H9 (cell line): ENCODE data around the gene NOS3. TPM values are rescaled to one million over a fixed set of nuclear protein-coding genes. Genes with fewer than 3 reads are reported as not detected.

Experiments
- DNase-seq: peaks from one replicate; pipeline ENCODE4 v3.0.0-alpha.2; 2017
- H2AFZ ChIP-seq: one replicate; pipeline ENCODE4 v1.6.1; 2013; ENCODE audit warnings: mild to moderate bottlenecking, low read length, control low read depth, moderate library complexity
- H2AK5ac ChIP-seq: 2 replicates; pipeline ENCODE4 v1.6.1; 2013; ENCODE audit warnings: low read length, control low read depth, mixed read lengths; ENCODE audit not compliant: insufficient read length
- H2BK120ac ChIP-seq: one replicate; pipeline ENCODE4 v1.6.1; 2013; ENCODE audit warnings: low read depth, mild to moderate bottlenecking, low read length, control low read depth, inconsistent platforms; ENCODE audit not compliant: poor library complexity, severe bottlenecking
- H2BK12ac ChIP-seq: 2 replicates; pipeline ENCODE4 v1.6.1; 2013; ENCODE audit warnings: low read length, control low read depth, mixed read lengths, low read depth; ENCODE audit not compliant: insufficient read length
- H2BK15ac ChIP-seq: 2 replicates; pipeline ENCODE4 v1.6.1; 2013; ENCODE audit warnings: low read depth, low read length, control low read depth
- H2BK20ac ChIP-seq: one replicate; pipeline ENCODE4 v1.6.1; 2013; ENCODE audit warnings: low read depth, mild to moderate bottlenecking, low read length, control low read depth, inconsistent platforms; ENCODE audit not compliant: poor library complexity, severe bottlenecking
- H2BK5ac ChIP-seq: 2 replicates; pipeline ENCODE4 v1.6.1; 2013; ENCODE audit warnings: low read length, control low read depth, mixed read lengths; ENCODE audit not compliant: insufficient read length
- H3K14ac ChIP-seq: 2 replicates; pipeline ENCODE4 v1.6.1; 2013; ENCODE audit warnings: low read length, control low read depth; ENCODE audit not compliant: insufficient read depth
- H3K18ac ChIP-seq: 2 replicates; pipeline ENCODE4 v1.6.1; 2013; ENCODE audit warnings: low read depth, mild to moderate bottlenecking, mixed read lengths, low read length, control low read depth; ENCODE audit not compliant: insufficient read length
- H3K23ac ChIP-seq: 2 replicates; pipeline ENCODE4 v1.6.1; 2013; ENCODE audit warnings: low read length, control low read depth, mixed read lengths, low read depth; ENCODE audit not compliant: insufficient read length
- H3K23me2 ChIP-seq: 2 replicates; pipeline ENCODE4 v1.6.1; 2013; ENCODE audit warnings: low read depth, mild to moderate bottlenecking, mixed read lengths, low read length, control low read depth; ENCODE audit not compliant: insufficient read length, poor library complexity, severe bottlenecking
- H3K27ac ChIP-seq: 2 replicates; pipeline ENCODE4 v1.5.1; 2013; ENCODE audit warnings: low read length, control low read depth, mixed read lengths, low read depth; ENCODE audit not compliant: insufficient read length
- H3K27me3 ChIP-seq: 2 replicates; pipeline ENCODE4 v1.6.1; 2013; ENCODE audit warnings: low read length, control low read depth, inconsistent platforms; ENCODE audit not compliant: insufficient read depth
- H3K4ac ChIP-seq: 2 replicates; pipeline ENCODE4 v1.6.1; 2013; ENCODE audit warnings: low read depth, mild to moderate bottlenecking, control low read depth, inconsistent platforms, low read length, moderate library complexity
- H3K4me1 ChIP-seq: 2 replicates; pipeline ENCODE4 v1.6.1; 2013; ENCODE audit warnings: low read length, control low read depth, inconsistent platforms; ENCODE audit not compliant: insufficient read depth
- H3K4me2 ChIP-seq: 2 replicates; pipeline ENCODE4 v1.6.1; 2013; ENCODE audit warnings: low read length, control low read depth, mixed read lengths; ENCODE audit not compliant: insufficient read length, insufficient read depth
- H3K56ac ChIP-seq: 2 replicates; pipeline ENCODE4 v1.6.1; 2013; ENCODE audit warnings: low read depth, mild to moderate bottlenecking, mixed read lengths, low read length, control low read depth; ENCODE audit not compliant: insufficient read length
- H3K79me1 ChIP-seq: 2 replicates; pipeline ENCODE4 v1.6.1; 2013; ENCODE audit warnings: low read depth, mild to moderate bottlenecking, moderate library complexity, low read length, control low read depth, inconsistent platforms; ENCODE audit not compliant: insufficient read depth, poor library complexity, severe bottlenecking
- H3K79me2 ChIP-seq: 2 replicates; pipeline ENCODE4 v1.6.1; 2013; ENCODE audit warnings: low read length, control low read depth, inconsistent platforms; ENCODE audit not compliant: insufficient read depth
- H3K9ac ChIP-seq: 2 replicates; pipeline ENCODE4 v1.6.1; 2013; ENCODE audit warnings: low read length, control low read depth, mixed read lengths; ENCODE audit not compliant: insufficient read length; ENCODE audit errors: extremely low read depth
- H3K9me3 ChIP-seq: one replicate; pipeline ENCODE4 v1.6.1; 2013; ENCODE audit warnings: low read depth, low read length, inconsistent platforms; ENCODE audit not compliant: control insufficient read depth
- H3T11ph ChIP-seq: one replicate; pipeline ENCODE4 v1.6.1; 2013; ENCODE audit warnings: mild to moderate bottlenecking, low read length, control low read depth, inconsistent platforms
- H4K20me1 ChIP-seq: one replicate; pipeline ENCODE4 v1.6.1; 2013; ENCODE audit not compliant: control insufficient read depth, insufficient read length, insufficient read depth
- H4K5ac ChIP-seq: 2 replicates; pipeline ENCODE4 v1.6.1; 2013; ENCODE audit warnings: low read depth, mild to moderate bottlenecking, mixed read lengths, low read length, control low read depth; ENCODE audit not compliant: insufficient read length
- H4K8ac ChIP-seq: replicated peaks from 2 replicates; pipeline ENCODE4 v1.6.1; 2013; ENCODE audit warnings: low read length, control low read depth, mixed read lengths, low read depth; ENCODE audit not compliant: insufficient read length
- H4K91ac ChIP-seq: 2 replicates; pipeline ENCODE4 v1.6.1; 2013; ENCODE audit warnings: low read depth, mild to moderate bottlenecking, moderate library complexity, mixed read lengths, low read length, control low read depth; ENCODE audit not compliant: insufficient read length
- H3K27ac Mint-ChIP-seq, 3 experiments: 2 replicates in 2 of 3; 3 replicates in 1 of 3; pipeline ENCODE4 v1.8.0; 2020 to 2021; ENCODE audit warnings: mixed read lengths in 3 of 3, mild to moderate bottlenecking in 1 of 3, moderate library complexity in 1 of 3
- H3K27me3 Mint-ChIP-seq: 2 replicates; pipeline ENCODE4 v1.8.0; 2021; ENCODE audit warnings: low read depth, mild to moderate bottlenecking, moderate library complexity, mixed read lengths
- H3K36me3 Mint-ChIP-seq, 3 experiments: 2 replicates in 2 of 3; 3 replicates in 1 of 3; pipeline ENCODE4 v1.8.0; 2020 to 2021; ENCODE audit warnings: low read depth in 3 of 3, mixed read lengths in 3 of 3; ENCODE audit not compliant: insufficient read depth in 1 of 3
- H3K4me1 Mint-ChIP-seq, 2 experiments: 2 replicates each; pipeline ENCODE4 v1.8.0; 2020; ENCODE audit warnings: mixed read lengths in 2 of 2
- H3K4me3 Mint-ChIP-seq, 2 experiments: 2 replicates in 1 of 2; 3 replicates in 1 of 2; pipeline ENCODE4 v1.8.0; 2020 to 2021; ENCODE audit warnings: mild to moderate bottlenecking in 2 of 2, mixed read lengths in 2 of 2, moderate library complexity in 1 of 2
- H3K9me3 Mint-ChIP-seq, 2 experiments: 2 replicates in 1 of 2; 3 replicates in 1 of 2; pipeline ENCODE4 v1.8.0; 2020; ENCODE audit warnings: mild to moderate bottlenecking in 2 of 2, mixed read lengths in 2 of 2, moderate library complexity in 1 of 2
- WGBS: extraction: QIAGEN DNeasy Blood & Tissue Kit; methylation state at CpG from one replicate; pipeline ENCODE4 v1.1.7; 2013; ENCODE audit warnings: missing lambda C conversion rate, low lambda C conversion rate, mixed read lengths; ENCODE audit not compliant: insufficient read length; ENCODE audit errors: extremely low coverage; 5-methylcytosine and 5-hydroxymethylcytosine counted together
- total RNA-seq: library from RNA; stranded (reverse); gene quantifications from 2 replicates; pipeline ENCODE4 v1.2.1, GENCODE V29; 2021
- TF ChIP-seq, protein P1 (sequence below): fragments of 200-600 bp; sonication (generic); conservative IDR thresholded peaks from 3 replicates; pipeline ENCODE4 v1.8.0; 2021; ENCODE audit warnings: antibody characterized with exemption, mild to moderate bottlenecking

The NOS3 gene
- total RNA-seq, 1 experiment from 2014 or later: 4.5 TPM

DNA sequence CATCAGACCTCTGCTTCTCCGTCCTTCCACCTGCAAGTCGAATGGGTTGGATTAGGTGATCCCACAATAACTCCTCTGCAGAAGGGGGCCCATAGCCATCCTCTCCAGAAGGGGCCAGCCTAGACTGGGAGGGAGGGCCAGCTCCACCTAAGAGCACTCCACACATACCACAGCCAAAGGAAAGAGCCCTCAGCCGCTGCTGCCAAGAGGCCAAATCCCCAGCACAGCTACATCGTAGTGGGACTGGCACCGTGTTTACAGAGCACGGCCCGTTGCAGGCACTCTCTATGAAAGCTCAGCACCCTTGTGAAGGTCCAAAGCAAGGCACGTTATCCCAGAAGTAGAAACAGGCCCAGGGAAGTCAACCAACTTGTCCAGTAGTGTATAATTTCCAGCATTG is 18.1 kb upstream of the NOS3 start:
- H2BK20ac ChIP-seq: no peak overlapping the region
- Mint-ChIP-seq H3K4me3 (no peak overlapping the region), H3K4me1 (peaks cover 45 to 67% of the 10 kb centered on the region in 2 experiments), H3K9me3 (no peaks in the 10 kb centered on the region; a peak in 1 of 5 replicates), H3K27ac (no peak overlapping the region; a peak in 1 of 7 replicates), H3K27me3 (peaks cover 60% of the 10 kb centered on the region), H3K36me3 (peaks cover 0 to 3% (median 0%) of the 10 kb centered on the region in 3 experiments; a peak in 3 of 7 replicates)
- no peak overlapping the region for H2AFZ ChIP-seq
- peaks cover 7% of the 10 kb centered on the region; the same call in 1 of the 2 replicates for H3K27me3 ChIP-seq
- no peaks in the 10 kb centered on the region for H4K20me1 ChIP-seq
- H3K27ac ChIP-seq: no peak overlapping the region
- no peaks in the 10 kb centered on the region for H3K79me2 ChIP-seq
- H3K79me1 ChIP-seq: no peaks in the 10 kb centered on the region
- TF ChIP-seq, protein P1, sequence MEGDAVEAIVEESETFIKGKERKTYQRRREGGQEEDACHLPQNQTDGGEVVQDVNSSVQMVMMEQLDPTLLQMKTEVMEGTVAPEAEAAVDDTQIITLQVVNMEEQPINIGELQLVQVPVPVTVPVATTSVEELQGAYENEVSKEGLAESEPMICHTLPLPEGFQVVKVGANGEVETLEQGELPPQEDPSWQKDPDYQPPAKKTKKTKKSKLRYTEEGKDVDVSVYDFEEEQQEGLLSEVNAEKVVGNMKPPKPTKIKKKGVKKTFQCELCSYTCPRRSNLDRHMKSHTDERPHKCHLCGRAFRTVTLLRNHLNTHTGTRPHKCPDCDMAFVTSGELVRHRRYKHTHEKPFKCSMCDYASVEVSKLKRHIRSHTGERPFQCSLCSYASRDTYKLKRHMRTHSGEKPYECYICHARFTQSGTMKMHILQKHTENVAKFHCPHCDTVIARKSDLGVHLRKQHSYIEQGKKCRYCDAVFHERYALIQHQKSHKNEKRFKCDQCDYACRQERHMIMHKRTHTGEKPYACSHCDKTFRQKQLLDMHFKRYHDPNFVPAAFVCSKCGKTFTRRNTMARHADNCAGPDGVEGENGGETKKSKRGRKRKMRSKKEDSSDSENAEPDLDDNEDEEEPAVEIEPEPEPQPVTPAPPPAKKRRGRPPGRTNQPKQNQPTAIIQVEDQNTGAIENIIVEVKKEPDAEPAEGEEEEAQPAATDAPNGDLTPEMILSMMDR: no peak
- H3K4me1 ChIP-seq: peaks cover 5% of the 10 kb centered on the region; the same call in 1 of the 2 replicates
- no peak overlapping the region for H2BK120ac ChIP-seq
- no peak overlapping the region for H3K18ac ChIP-seq
- H3K56ac ChIP-seq: no peak overlapping the region
- H4K8ac ChIP-seq: no peak overlapping the region
- H2BK5ac ChIP-seq: no peak overlapping the region
- no peak overlapping the region for H4K5ac ChIP-seq
- no peak for DNase-seq
- H3K14ac ChIP-seq: no peak overlapping the region
- H2AK5ac ChIP-seq: no peak overlapping the region
- no peak overlapping the region for H2BK15ac ChIP-seq
- peaks cover 8% of the 10 kb centered on the region for H3K23me2 ChIP-seq
- H3K4ac ChIP-seq: no peak overlapping the region
- no peak overlapping the region for H3K4me2 ChIP-seq
- WGBS: no CpG with 5 or more reads among the region's 8 CpGs
- no peaks in the 10 kb centered on the region for H3K9me3 ChIP-seq
- no peak overlapping the region for H3T11ph ChIP-seq
- H3K9ac ChIP-seq: no peak overlapping the region
- no peak overlapping the region for H4K91ac ChIP-seq
- H3K23ac ChIP-seq: no peak overlapping the region
- H2BK12ac ChIP-seq: no peak overlapping the region
